WTC11 (cell line): ENCODE measurements around the gene ADAMTS18.

Experiments used
- CBFB ChIP-seq: sonication (generic); formaldehyde crosslinking; IDR thresholded peaks from 2 replicates; pipeline ENCODE4 v1.8.1; 2022; ENCODE audit warnings: mild to moderate bottlenecking, low read depth, missing genetic modification reagents
- CTCF ChIP-seq: fragments of 200-600 bp; IDR thresholded peaks from 2 replicates; pipeline ENCODE4 v1.8.0; 2022; ENCODE audit warnings: antibody characterized with exemption
- GABPB1 ChIP-seq: sonication (generic); formaldehyde crosslinking; IDR thresholded peaks from 2 replicates; pipeline ENCODE4 v1.8.1; 2023; ENCODE audit warnings: mild to moderate bottlenecking, missing genetic modification reagents
- KAT7 ChIP-seq: sonication (generic); formaldehyde crosslinking; IDR thresholded peaks from 2 replicates; pipeline ENCODE4 v1.8.1; 2023; ENCODE audit warnings: missing genetic modification reagents, mild to moderate bottlenecking, borderline replicate concordance
- NR3C1 ChIP-seq: sonication (generic); formaldehyde crosslinking; conservative IDR thresholded peaks from 2 replicates; pipeline ENCODE4 v1.8.1; 2023; ENCODE audit warnings: low read depth, mild to moderate bottlenecking, missing genetic modification reagents
- SP1 ChIP-seq: sonication (generic); formaldehyde crosslinking; conservative IDR thresholded peaks from 2 replicates; pipeline ENCODE4 v1.8.1; 2022; ENCODE audit warnings: missing genetic modification reagents
- TEAD1 ChIP-seq: sonication (generic); formaldehyde crosslinking; IDR thresholded peaks from 2 replicates; pipeline ENCODE4 v1.8.0; 2022; ENCODE audit warnings: mild to moderate bottlenecking, missing genetic modification reagents
- USF1 ChIP-seq: sonication (generic); formaldehyde crosslinking; IDR thresholded peaks from 2 replicates; pipeline ENCODE4 v1.8.0; 2022; ENCODE audit warnings: mild to moderate bottlenecking, missing genetic modification reagents
- USF2 ChIP-seq: sonication (generic); formaldehyde crosslinking; IDR thresholded peaks from 2 replicates; pipeline ENCODE4 v1.8.1; 2023; ENCODE audit warnings: mild to moderate bottlenecking, missing genetic modification reagents, moderate library complexity
- ZNF121 ChIP-seq: sonication (generic); formaldehyde crosslinking; IDR thresholded peaks from 2 replicates; pipeline ENCODE4 v1.8.0; 2023; ENCODE audit warnings: missing genetic modification reagents

GRCh38 chr16:77328274-77328673 lies 106.6 kb downstream of the ADAMTS18 start:
- TF ChIP-seq NR3C1 (CRISPR knock-in tag) (no peak), CBFB (CRISPR knock-in tag) (no peak), SP1 (CRISPR knock-in tag) (no peak), CTCF (no peak), KAT7 (CRISPR knock-in tag) (no peak), GABPB1 (CRISPR knock-in tag) (no peak), ZNF121 (CRISPR knock-in tag) (no peak), USF2 (CRISPR knock-in tag) (no peak), TEAD1 (CRISPR knock-in tag) (no peak), USF1 (CRISPR knock-in tag) (no peak)
